HAP-1 (cell line): Measurements from ENCODE around the gene ATAD1.
A peak's percentile ranks its signal among the peaks of the same experiment; 100 is the strongest.
"Not testable (repeated sequence)": the region's sequence is repeated elsewhere in the genome, so short reads cannot be mapped to it uniquely, and the experiment has no call there.

Experiments used
- DNase-seq, 2 experiments: peaks; one replicate each; pipeline ENCODE4 v3.0.0-alpha.2; 2016 to 2020; ENCODE audit warnings: low spot score in 2 of 2
- H3K27me3 ChIP-seq: fragments of 250-450 bp; sonication (Bioruptor Pico); 2 replicates; pipeline ENCODE4 v1.5.1; 2020; ENCODE audit warnings: low read depth, mild to moderate bottlenecking, moderate library complexity
- H3K36me3 ChIP-seq: fragments of 250-450 bp; sonication (Bioruptor Pico); replicated peaks from 2 replicates; pipeline ENCODE4 v1.5.1; 2020; ENCODE audit warnings: mild to moderate bottlenecking
- H3K4me1 ChIP-seq: fragments of 250-450 bp; sonication (Bioruptor Pico); 2 replicates; pipeline ENCODE4 v1.5.1; 2020; ENCODE audit warnings: mild to moderate bottlenecking
- H3K4me3 ChIP-seq: fragments of 250-450 bp; sonication (Bioruptor Pico); 2 replicates; pipeline ENCODE4 v1.5.1; 2020; ENCODE audit warnings: mild to moderate bottlenecking, moderate library complexity
- H3K9me3 ChIP-seq: fragments of 250-450 bp; sonication (Bioruptor Pico); 2 replicates; pipeline ENCODE4 v1.5.1; 2020; ENCODE audit warnings: mild to moderate bottlenecking, moderate library complexity
- in situ Hi-C: fragments of 300-500 bp; cut with MboI; formaldehyde crosslinking; loops from 3 replicates; pipeline ENCODE4 v1.14.3; 2020; ENCODE audit warnings: low sequenced_read_pairs, inconsistent platforms, mixed read lengths

Gene ATAD1

GRCh38 chr10:87817609-87818504 lies at the start of gene ATAD1:
Gene ATAD1, minus strand, starts transcription at chr10:87818226. Its CDS starts 3,627 bp downstream, at chr10:87814599.
- no peaks in the 10 kb centered on the region for H3K9me3 ChIP-seq
- peak within 1 kb of the TSS; percentile 72 for H3K4me3 ChIP-seq
- DNase-seq: peak; percentile 85 to 87
- in situ Hi-C loops: no loop called here
- H3K36me3 ChIP-seq: peaks cover 12% of the 10 kb centered on the region
- H3K4me1 ChIP-seq: peaks cover 14% of the 10 kb centered on the region
- no peaks in the 10 kb centered on the region for H3K27me3 ChIP-seq

- Histone ChIP-seq H3K4me1 (peaks cover 9% of the 10 kb centered on the region; the same call in 1 of the 2 replicates), H3K36me3 (no peaks in the 10 kb centered on the region), H3K4me3 (peak overlapping the region; percentile 73), H3K9me3 (no peaks in the 10 kb centered on the region), H3K27me3 (no peaks in the 10 kb centered on the region)
- DNase-seq: no peak
- in situ Hi-C loops: no loop called here
These were observed 49.4 kb upstream of the ATAD1 start for GRCh38 chr10:87867453-87867852.

- no peak for DNase-seq
- H3K9me3 ChIP-seq: no peaks in the 10 kb centered on the region
- H3K27me3 ChIP-seq: no peaks in the 10 kb centered on the region
- peaks cover 12% of the 10 kb centered on the region for H3K4me1 ChIP-seq
- in situ Hi-C loops: no loop called here
- H3K36me3 ChIP-seq: no peaks in the 10 kb centered on the region
- peak overlapping the region; percentile 73 for H3K4me3 ChIP-seq
These were observed 48.5 kb upstream of the ATAD1 start for GRCh38 chr10:87866412-87866974.

GRCh38 chr10:87865241-87865881 lies 47.3 kb upstream of the ATAD1 start:
- no peaks in the 10 kb centered on the region for H3K9me3 ChIP-seq
- peaks cover 5% of the 10 kb centered on the region; the same call in 1 of the 2 replicates for H3K4me1 ChIP-seq
- no peaks in the 10 kb centered on the region for H3K27me3 ChIP-seq
- peak overlapping the region; percentile 73 for H3K4me3 ChIP-seq
- in situ Hi-C loops: no loop called here
- no peak for DNase-seq
- H3K36me3 ChIP-seq: no peaks in the 10 kb centered on the region

- Histone ChIP-seq H3K4me3 (peak overlapping the region; percentile 73), H3K27me3 (no peaks in the 10 kb centered on the region), H3K9me3 (no peaks in the 10 kb centered on the region), H3K36me3 (no peaks in the 10 kb centered on the region), H3K4me1 (peaks cover 4% of the 10 kb centered on the region; the same call in 1 of the 2 replicates)
- in situ Hi-C loops: no loop called here
- DNase-seq: peak; percentile 21 to 74
These were observed 46.6 kb upstream of the ATAD1 start for GRCh38 chr10:87864496-87865059.

- in situ Hi-C loops, H3K4me1 ChIP-seq, H3K27me3 ChIP-seq, H3K36me3 ChIP-seq, H3K9me3 ChIP-seq: not testable (repeated sequence)
- peak in 1 of 2 experiments; percentile 29 for DNase-seq
- H3K4me3 ChIP-seq: peak overlapping the region; percentile 73
These were observed 46.0 kb upstream of the ATAD1 start for GRCh38 chr10:87863951-87864495.

- DNase-seq: peak; percentile 71 to 89
- in situ Hi-C loops: no loop called here
These were observed 45.3 kb upstream of the ATAD1 start, which contains the start of the genes KLLN and PTEN for GRCh38 chr10:87863053-87863943. Gene KLLN, minus strand, starts transcription at chr10:87863533. Its CDS starts 1,046 bp downstream, at chr10:87862487. Gene PTEN, plus strand, starts transcription at chr10:87863625. Its CDS starts 845 bp downstream, at chr10:87864470.

GRCh38 chr10:87862679-87863052 lies 44.6 kb upstream of the ATAD1 start:
- Histone ChIP-seq H3K9me3 (no peaks in the 10 kb centered on the region), H3K4me1 (peaks cover 4% of the 10 kb centered on the region; the same call in 1 of the 2 replicates), H3K36me3 (no peaks in the 10 kb centered on the region), H3K4me3 (peak overlapping the region; percentile 73), H3K27me3 (no peaks in the 10 kb centered on the region)
- peak in 1 of 2 experiments; percentile 21 for DNase-seq
- in situ Hi-C loops: no loop called here

More at GRCh38 chr10:87863053-87863943, 45.3 kb upstream of the ATAD1 start, which contains the start of the genes KLLN and PTEN:
- Histone ChIP-seq H3K4me1 (peaks cover 4% of the 10 kb centered on the region; the same call in 1 of the 2 replicates), H3K4me3 (peak within 1 kb of the TSS; percentile 73), H3K9me3 (no peaks in the 10 kb centered on the region), H3K27me3 (no peaks in the 10 kb centered on the region), H3K36me3 (no peaks in the 10 kb centered on the region)

GRCh38 chr10:87861953-87862678 lies 44.1 kb upstream of the ATAD1 start:
- Histone ChIP-seq H3K36me3 (no peaks in the 10 kb centered on the region), H3K9me3 (no peaks in the 10 kb centered on the region), H3K27me3 (no peaks in the 10 kb centered on the region), H3K4me1 (peaks cover 4% of the 10 kb centered on the region; the same call in 1 of the 2 replicates), H3K4me3 (peak overlapping the region; percentile 73)
- in situ Hi-C loops: no loop called here
- peak; percentile 87 to 95 for DNase-seq

GRCh38 chr10:87861566-87861952 lies 43.5 kb upstream of the ATAD1 start:
- Histone ChIP-seq H3K36me3 (no peaks in the 10 kb centered on the region), H3K9me3 (no peaks in the 10 kb centered on the region), H3K4me3 (peak overlapping the region; percentile 73), H3K4me1 (peaks cover 4% of the 10 kb centered on the region; the same call in 1 of the 2 replicates), H3K27me3 (no peaks in the 10 kb centered on the region)
- DNase-seq: peak in 1 of 2 experiments; percentile 17
- in situ Hi-C loops: no loop called here

GRCh38 chr10:87860816-87861403 lies 42.9 kb upstream of the ATAD1 start:
- Histone ChIP-seq H3K9me3 (no peaks in the 10 kb centered on the region), H3K36me3 (no peaks in the 10 kb centered on the region), H3K4me3 (no peak overlapping the region), H3K27me3 (no peaks in the 10 kb centered on the region), H3K4me1 (peaks cover 4% of the 10 kb centered on the region; the same call in 1 of the 2 replicates)
- in situ Hi-C loops: no loop called here
- no peak for DNase-seq
